GM12892 (cell line): Measurements from ENCODE around the gene ZFHX3.
A peak's percentile ranks its signal among the peaks of the same experiment; 100 is the strongest.

Experiments
- DNase-seq: peaks from one replicate; pipeline ENCODE4 v3.0.0; 2011; ENCODE audit not compliant: insufficient read length
- FAIRE-seq: peaks from 2 replicates; lab custom pipeline; 2011; peaks lifted over from hg19 to GRCh38; lab: Jason Lieb, UNC
- POLR2A ChIP-seq: IDR thresholded peaks from 2 replicates; pipeline ENCODE4 v1.6.1; 2011; ENCODE audit warnings: low read depth, low read length, control low read depth
- POLR2AphosphoS5 ChIP-seq: IDR thresholded peaks from 2 replicates; pipeline ENCODE4 v1.6.1; 2011; ENCODE audit warnings: low read depth, low read length, control low read depth
- TAF1 ChIP-seq: IDR thresholded peaks from 2 replicates; pipeline ENCODE4 v1.6.1; 2011; ENCODE audit warnings: low read depth, mild to moderate bottlenecking, control low read depth, low read length, borderline replicate concordance

ZFHX3 gene

GRCh38 chr16:72837846-72838585 is 209.9 kb downstream of the ZFHX3 start:
- no peak for TF ChIP-seq TAF1
- TF ChIP-seq POLR2AphosphoS5, result no peak
- TF ChIP-seq POLR2A, result no peak
- DNase-seq (no peak), FAIRE-seq (no peak)

GRCh38 chr16:72836985-72837384 is 210.9 kb downstream of the ZFHX3 start:
- DNase-seq (no peak), FAIRE-seq (no peak)
- TF ChIP-seq TAF1 (no peak), POLR2AphosphoS5 (no peak), POLR2A (no peak)

- TF ChIP-seq POLR2AphosphoS5 (no peak), POLR2A (no peak), TAF1 (no peak)
- FAIRE-seq (no peak), DNase-seq (no peak)
Measured at GRCh38 chr16:72836181-72836580, 211.7 kb downstream of the ZFHX3 start.

- TF ChIP-seq TAF1 (no peak), POLR2AphosphoS5 (no peak), POLR2A (no peak)
- FAIRE-seq (no peak), DNase-seq (no peak)
Measured at GRCh38 chr16:72835086-72835485, 212.8 kb downstream of the ZFHX3 start.

- no peak for FAIRE-seq
Measured at GRCh38 chr16:72834499-72834898, 213.4 kb downstream of the ZFHX3 start.

GRCh38 chr16:72833969-72834368 is 214.0 kb downstream of the ZFHX3 start:
- DNase-seq, result no peak
- no peak for TF ChIP-seq POLR2AphosphoS5
- TF ChIP-seq TAF1, result no peak
- no peak for TF ChIP-seq POLR2A
- FAIRE-seq, result no peak

More at GRCh38 chr16:72834499-72834898, 213.4 kb downstream of the ZFHX3 start:
- no peak for DNase-seq
- TF ChIP-seq TAF1, result no peak
- no peak for TF ChIP-seq POLR2A
- TF ChIP-seq POLR2AphosphoS5, result no peak

GRCh38 chr16:72833482-72833881 is 214.4 kb downstream of the ZFHX3 start:
- DNase-seq, result no peak
- TF ChIP-seq POLR2AphosphoS5, result no peak
- no peak for TF ChIP-seq POLR2A
- no peak for TF ChIP-seq TAF1
- FAIRE-seq, result no peak

GRCh38 chr16:72832621-72833248 is 215.2 kb downstream of the ZFHX3 start:
- TF ChIP-seq POLR2AphosphoS5 (no peak), POLR2A (no peak), TAF1 (no peak)
- DNase-seq (peak; percentile 51), FAIRE-seq (peak; percentile 91)

GRCh38 chr16:72829846-72830775 is 217.8 kb downstream of the ZFHX3 start:
- FAIRE-seq (no peak), DNase-seq (no peak)
- TF ChIP-seq TAF1 (no peak), POLR2A (no peak), POLR2AphosphoS5 (no peak)

- no peak for TF ChIP-seq TAF1
- no peak for TF ChIP-seq POLR2AphosphoS5
- TF ChIP-seq POLR2A, result no peak
- DNase-seq, result no peak
- no peak for FAIRE-seq
Measured at GRCh38 chr16:72827866-72828265, 220.1 kb downstream of the ZFHX3 start.
